ENCODE results near the gene CCDC88C.
"Not testable (repeated sequence)": the region's sequence is repeated elsewhere in the genome, so short reads cannot be mapped to it uniquely, and the experiment has no call there.

CCDC88C gene

GRCh38 chr14:91228112-91229004 lies 189.3 kb downstream of the CCDC88C start:
- no peak for DNase-seq (ENCODE audit: low read depth, low spot score)

GRCh38 chr14:91227183-91227628 lies 190.4 kb downstream of the CCDC88C start:
- DNase-seq (ENCODE audit: low read depth, low spot score), result no peak

GRCh38 chr14:91226360-91226759 lies 191.3 kb downstream of the CCDC88C start:
- DNase-seq (ENCODE audit: low read depth, low spot score), result not testable (repeated sequence)

- DNase-seq (ENCODE audit: low read depth, low spot score), result no peak
Measured at GRCh38 chr14:91225025-91225424, 192.6 kb downstream of the CCDC88C start.

- DNase-seq (ENCODE audit: low read depth, low spot score), result no peak
Measured at GRCh38 chr14:91223028-91223783, 194.4 kb downstream of the CCDC88C start.
